ENCODE results near the gene ESRRA. TPM values are rescaled to one million over a fixed set of nuclear protein-coding genes. Genes with fewer than 3 reads are reported as not detected.

ESRRA gene
- total and polyA plus RNA-seq, 9 of the 15 experiments (the other 6 are each of a cell fraction or from before 2014, with no cell fraction given): 0.27 to 89.7 (median 23.7) TPM

GRCh38 chr11:64259533-64260067 is 45.7 kb upstream of the ESRRA start (continued):
- TF ChIP-seq RBM34 (IDR thresholded peaks at IDR 0.05; ENCODE audit: borderline replicate concordance, insufficient read depth, low read length) (no peak), SMARCA4 (IDR thresholded peaks at IDR 0.05) (no peak), ZNF766 (CRISPR knock-in tag; conservative IDR thresholded peaks at IDR 0.05) (no peak), BRCA1 (IDR thresholded peaks at IDR 0.05) (no peak), BRCA1 (CRISPR knock-in tag; IDR thresholded peaks at IDR 0.05) (no peak), CBFA2T2 (conservative IDR thresholded peaks at IDR 0.05) (peak; percentile 9; the same call in 1 of the 2 replicates), ZNF311 (CRISPR knock-in tag; IDR thresholded peaks at IDR 0.05) (no peak), CBFA2T3 (IDR thresholded peaks at IDR 0.05) (peak; percentile 52; the same call in 1 of the 2 replicates), ZBTB7A (IDR thresholded peaks at IDR 0.05; ENCODE audit: borderline replicate concordance, control insufficient read depth, low read depth, low read length) (0 out of 2 replicates have a peak, but pooled peaks have one; percentile 29), KDM1A (IDR thresholded peaks at IDR 0.05) (peak; percentile 89 to 95; a peak in 3 of 4 replicates), NR2C2 (CRISPR knock-in tag; IDR thresholded peaks at IDR 0.05) (peak; percentile 96), NR2C2 (tag; IDR thresholded peaks at IDR 0.05) (peak; percentile 97), HDAC1 (IDR thresholded peaks at IDR 0.05) (peak in 1 of 2 experiments; percentile 35; a peak in 1 of 4 replicates), ZNF551 (CRISPR knock-in tag; IDR thresholded peaks at IDR 0.05) (no peak), RCOR1 (IDR thresholded peaks at IDR 0.05; ENCODE audit: borderline replicate concordance in 1 of 2, low read depth in 2 of 2, low read length in 2 of 2) (0 out of 4 replicates have a peak, but pooled peaks of 1 of the 2 experiments have one; percentile 5), ZNF395 (CRISPR knock-in tag; IDR thresholded peaks at IDR 0.05) (no peak), LEF1 (IDR thresholded peaks at IDR 0.05) (no peak)
